ENCODE measurements around the gene LAMA1.

The LAMA1 gene

DNA sequence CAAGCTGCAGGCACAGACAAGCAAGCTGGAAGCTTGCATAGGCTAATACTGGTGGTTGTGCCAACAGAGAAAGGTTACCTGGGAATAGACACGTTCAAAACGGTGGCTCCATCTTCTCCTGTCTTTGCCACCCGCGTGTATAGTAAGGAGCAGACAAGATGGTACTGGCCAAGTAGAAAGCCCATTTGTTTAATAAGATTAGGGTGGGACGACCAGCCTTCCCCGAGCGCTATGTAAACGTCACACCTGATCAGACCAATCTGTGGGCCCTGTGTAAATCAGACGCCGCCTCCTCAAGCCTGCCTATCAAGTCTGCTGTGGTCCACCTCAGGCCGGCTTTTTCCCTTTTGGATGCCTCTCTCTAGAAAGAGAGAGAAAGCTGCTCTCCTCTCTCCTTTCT, 189.2 kb downstream of the LAMA1 start:
- Histone ChIP-seq H3K79me2 (ENCODE audit: insufficient read depth, low read length) (no peaks in the 10 kb centered on the region), H3K4me1 (ENCODE audit: insufficient read depth, low read length) (no peaks in the 10 kb centered on the region)

GRCh38 chr18:6927153-6927552, 190.4 kb downstream of the LAMA1 start:
- no peaks in the 10 kb centered on the region for H3K36me3 ChIP-seq (ENCODE audit: insufficient read depth, low read length)
- H3K4me1 ChIP-seq (ENCODE audit: insufficient read depth, low read length), result no peaks in the 10 kb centered on the region
- no peak overlapping the region for H3K4me2 ChIP-seq (ENCODE audit: insufficient read depth, low read length)
- H3K27me3 ChIP-seq (ENCODE audit: insufficient read depth, low read length, poor library complexity), result no peaks in the 10 kb centered on the region
- no peak overlapping the region for H2AFZ ChIP-seq (ENCODE audit: low read depth, low read length)
- H3K79me2 ChIP-seq (ENCODE audit: insufficient read depth, low read length), result no peaks in the 10 kb centered on the region
- DNase-seq (no peak), ATAC-seq (ENCODE audit: insufficient read depth, low read depth) (no peak)
- no peak overlapping the region for H3K9ac ChIP-seq (ENCODE audit: low read depth, low read length)
- H4K20me1 ChIP-seq (ENCODE audit: insufficient read depth, low read length), result no peaks in the 10 kb centered on the region
- no peak for TF ChIP-seq EZH2 (IDR thresholded peaks at IDR 0.05; ENCODE audit: borderline replicate concordance, low read depth, low read length, severe bottlenecking)
- no peak for TF ChIP-seq CTCF (IDR thresholded peaks at IDR 0.05; ENCODE audit: borderline replicate concordance, extremely low read depth, low read length, poor library complexity, severe bottlenecking)
- no peaks in the 10 kb centered on the region for H3K9me3 ChIP-seq (ENCODE audit: insufficient read depth, low read length, severe bottlenecking)
- no peak overlapping the region for H3K4me3 ChIP-seq (ENCODE audit: low read depth in 1 of 2, low read length in 2 of 2)
- no peak overlapping the region for H3K27ac ChIP-seq (ENCODE audit: low read length)

More for the DNA sequence above, 189.2 kb downstream of the LAMA1 start:
- no peak for DNase-seq
- TF ChIP-seq EZH2 (IDR thresholded peaks at IDR 0.05; ENCODE audit: borderline replicate concordance, low read depth, low read length, severe bottlenecking), result no peak
- TF ChIP-seq CTCF (IDR thresholded peaks at IDR 0.05; ENCODE audit: borderline replicate concordance, extremely low read depth, low read length, poor library complexity, severe bottlenecking), result no peak
- H3K9me3 ChIP-seq (ENCODE audit: insufficient read depth, low read length, severe bottlenecking), result no peaks in the 10 kb centered on the region
- H4K20me1 ChIP-seq (ENCODE audit: insufficient read depth, low read length), result no peaks in the 10 kb centered on the region
- H3K4me3 ChIP-seq (ENCODE audit: low read depth in 1 of 2, low read length in 2 of 2), result no peak overlapping the region
- H3K27me3 ChIP-seq (ENCODE audit: insufficient read depth, low read length, poor library complexity), result no peaks in the 10 kb centered on the region
- H3K36me3 ChIP-seq (ENCODE audit: insufficient read depth, low read length), result no peaks in the 10 kb centered on the region
- ATAC-seq (ENCODE audit: insufficient read depth, low read depth), result no peak
- H2AFZ ChIP-seq (ENCODE audit: low read depth, low read length), result no peak overlapping the region
- no peak overlapping the region for H3K4me2 ChIP-seq (ENCODE audit: insufficient read depth, low read length)
- H3K27ac ChIP-seq (ENCODE audit: low read length), result no peak overlapping the region
- no peak overlapping the region for H3K9ac ChIP-seq (ENCODE audit: low read depth, low read length)

GRCh38 chr18:6923220-6923619, 194.4 kb downstream of the LAMA1 start:
- ATAC-seq (ENCODE audit: insufficient read depth, low read depth) (no peak), DNase-seq (no peak)
- H3K27me3 ChIP-seq (ENCODE audit: insufficient read depth, low read length, poor library complexity), result no peaks in the 10 kb centered on the region
- H3K9me3 ChIP-seq (ENCODE audit: insufficient read depth, low read length, severe bottlenecking), result peaks cover 4% of the 10 kb centered on the region
- H3K4me1 ChIP-seq (ENCODE audit: insufficient read depth, low read length), result no peaks in the 10 kb centered on the region
- no peak overlapping the region for H3K4me2 ChIP-seq (ENCODE audit: insufficient read depth, low read length)
- H3K9ac ChIP-seq (ENCODE audit: low read depth, low read length), result no peak overlapping the region
- H2AFZ ChIP-seq (ENCODE audit: low read depth, low read length), result no peak overlapping the region
- no peaks in the 10 kb centered on the region for H3K36me3 ChIP-seq (ENCODE audit: insufficient read depth, low read length)
- H3K4me3 ChIP-seq (ENCODE audit: low read depth in 1 of 2, low read length in 2 of 2), result no peak overlapping the region
- no peaks in the 10 kb centered on the region for H4K20me1 ChIP-seq (ENCODE audit: insufficient read depth, low read length)
- no peak overlapping the region for H3K27ac ChIP-seq (ENCODE audit: low read length)
- H3K79me2 ChIP-seq (ENCODE audit: insufficient read depth, low read length), result no peaks in the 10 kb centered on the region
- no peak for TF ChIP-seq CTCF (IDR thresholded peaks at IDR 0.05; ENCODE audit: borderline replicate concordance, extremely low read depth, low read length, poor library complexity, severe bottlenecking)
- TF ChIP-seq EZH2 (IDR thresholded peaks at IDR 0.05; ENCODE audit: borderline replicate concordance, low read depth, low read length, severe bottlenecking), result no peak

- Histone ChIP-seq H3K27ac (ENCODE audit: low read length) (no peak overlapping the region), H3K79me2 (ENCODE audit: insufficient read depth, low read length) (no peaks in the 10 kb centered on the region), H3K9ac (ENCODE audit: low read depth, low read length) (no peak overlapping the region), H3K9me3 (ENCODE audit: insufficient read depth, low read length, severe bottlenecking) (peaks cover 4% of the 10 kb centered on the region), H3K4me2 (ENCODE audit: insufficient read depth, low read length) (no peak overlapping the region), H3K36me3 (ENCODE audit: insufficient read depth, low read length) (no peaks in the 10 kb centered on the region), H3K27me3 (ENCODE audit: insufficient read depth, low read length, poor library complexity) (no peaks in the 10 kb centered on the region), H2AFZ (ENCODE audit: low read depth, low read length) (no peak overlapping the region), H4K20me1 (ENCODE audit: insufficient read depth, low read length) (no peaks in the 10 kb centered on the region), H3K4me3 (ENCODE audit: low read depth in 1 of 2, low read length in 2 of 2) (no peak overlapping the region), H3K4me1 (ENCODE audit: insufficient read depth, low read length) (no peaks in the 10 kb centered on the region)
- ATAC-seq (ENCODE audit: insufficient read depth, low read depth) (no peak), DNase-seq (no peak)
- no peak for TF ChIP-seq EZH2 (IDR thresholded peaks at IDR 0.05; ENCODE audit: borderline replicate concordance, low read depth, low read length, severe bottlenecking)
- no peak for TF ChIP-seq CTCF (IDR thresholded peaks at IDR 0.05; ENCODE audit: borderline replicate concordance, extremely low read depth, low read length, poor library complexity, severe bottlenecking)
These were observed 196.0 kb downstream of the LAMA1 start for GRCh38 chr18:6921571-6921970.
